ENCODE data around the gene XCR1.

The XCR1 gene

DNA sequence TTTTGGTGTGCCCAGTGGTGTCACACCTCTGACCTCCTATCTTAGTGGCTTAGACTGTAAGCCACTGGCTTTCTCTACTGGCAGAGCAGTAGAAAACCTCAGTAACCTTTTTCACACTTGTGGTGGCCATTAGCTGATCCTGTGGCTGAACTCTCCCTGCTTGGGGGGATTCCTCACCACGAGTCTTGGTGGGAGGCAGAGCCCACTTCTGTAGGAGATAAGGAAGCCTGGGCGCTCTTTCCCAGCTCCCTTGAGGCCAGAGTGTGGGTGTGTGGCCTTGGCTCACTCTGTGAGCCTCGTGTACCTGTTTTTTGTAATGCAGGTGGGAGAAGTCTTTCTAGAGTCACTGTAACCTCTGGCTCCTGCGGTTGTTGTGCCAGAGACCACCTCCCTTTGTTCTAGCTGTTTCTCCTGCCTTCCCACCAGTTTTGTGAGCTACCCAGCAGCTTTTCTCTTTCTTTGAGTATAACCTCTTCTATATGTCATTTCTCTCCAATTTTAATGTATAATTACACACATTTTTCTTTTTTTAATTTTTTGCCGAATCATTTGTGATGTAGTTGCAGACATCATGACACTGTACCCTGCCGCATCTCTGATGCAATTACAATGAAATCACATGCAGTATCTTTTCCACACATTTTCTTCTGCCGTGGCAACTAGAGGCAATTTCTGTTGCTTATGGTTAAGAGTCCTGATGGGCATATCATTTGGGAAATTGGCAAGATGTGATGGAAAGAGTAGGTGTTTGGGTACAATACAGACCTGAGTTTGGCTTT lies 13.8 kb downstream of the XCR1 start:
- no peak overlapping the region for H3K27ac ChIP-seq
- no peak for TF ChIP-seq ZFX (IDR thresholded peaks at IDR 0.05)
- TF ChIP-seq, protein P1, sequence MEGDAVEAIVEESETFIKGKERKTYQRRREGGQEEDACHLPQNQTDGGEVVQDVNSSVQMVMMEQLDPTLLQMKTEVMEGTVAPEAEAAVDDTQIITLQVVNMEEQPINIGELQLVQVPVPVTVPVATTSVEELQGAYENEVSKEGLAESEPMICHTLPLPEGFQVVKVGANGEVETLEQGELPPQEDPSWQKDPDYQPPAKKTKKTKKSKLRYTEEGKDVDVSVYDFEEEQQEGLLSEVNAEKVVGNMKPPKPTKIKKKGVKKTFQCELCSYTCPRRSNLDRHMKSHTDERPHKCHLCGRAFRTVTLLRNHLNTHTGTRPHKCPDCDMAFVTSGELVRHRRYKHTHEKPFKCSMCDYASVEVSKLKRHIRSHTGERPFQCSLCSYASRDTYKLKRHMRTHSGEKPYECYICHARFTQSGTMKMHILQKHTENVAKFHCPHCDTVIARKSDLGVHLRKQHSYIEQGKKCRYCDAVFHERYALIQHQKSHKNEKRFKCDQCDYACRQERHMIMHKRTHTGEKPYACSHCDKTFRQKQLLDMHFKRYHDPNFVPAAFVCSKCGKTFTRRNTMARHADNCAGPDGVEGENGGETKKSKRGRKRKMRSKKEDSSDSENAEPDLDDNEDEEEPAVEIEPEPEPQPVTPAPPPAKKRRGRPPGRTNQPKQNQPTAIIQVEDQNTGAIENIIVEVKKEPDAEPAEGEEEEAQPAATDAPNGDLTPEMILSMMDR (conservative IDR thresholded peaks at IDR 0.05): no peak

DNA sequence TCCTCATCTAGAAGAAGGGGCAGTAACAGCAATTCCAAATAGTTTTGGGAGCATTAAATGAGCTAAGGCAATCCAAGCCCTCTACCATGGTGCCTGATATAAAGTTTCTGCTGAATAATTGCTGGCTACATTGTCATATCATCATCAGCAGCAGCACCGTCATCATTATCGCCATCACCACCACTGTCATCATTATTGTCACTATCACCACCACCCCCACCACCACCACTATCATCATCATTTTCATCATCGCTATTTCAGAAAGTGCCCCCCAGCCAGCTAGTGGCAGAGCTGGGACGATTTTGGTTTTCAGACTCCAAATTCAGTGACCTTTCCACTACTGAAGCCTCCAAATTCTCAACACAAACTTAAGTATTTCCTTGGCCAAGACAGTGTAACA lies 15.0 kb downstream of the XCR1 start:
- H3K27ac ChIP-seq: no peak overlapping the region
- TF ChIP-seq ZFX (IDR thresholded peaks at IDR 0.05): no peak
- TF ChIP-seq, protein P1 (conservative IDR thresholded peaks at IDR 0.05): no peak

DNA sequence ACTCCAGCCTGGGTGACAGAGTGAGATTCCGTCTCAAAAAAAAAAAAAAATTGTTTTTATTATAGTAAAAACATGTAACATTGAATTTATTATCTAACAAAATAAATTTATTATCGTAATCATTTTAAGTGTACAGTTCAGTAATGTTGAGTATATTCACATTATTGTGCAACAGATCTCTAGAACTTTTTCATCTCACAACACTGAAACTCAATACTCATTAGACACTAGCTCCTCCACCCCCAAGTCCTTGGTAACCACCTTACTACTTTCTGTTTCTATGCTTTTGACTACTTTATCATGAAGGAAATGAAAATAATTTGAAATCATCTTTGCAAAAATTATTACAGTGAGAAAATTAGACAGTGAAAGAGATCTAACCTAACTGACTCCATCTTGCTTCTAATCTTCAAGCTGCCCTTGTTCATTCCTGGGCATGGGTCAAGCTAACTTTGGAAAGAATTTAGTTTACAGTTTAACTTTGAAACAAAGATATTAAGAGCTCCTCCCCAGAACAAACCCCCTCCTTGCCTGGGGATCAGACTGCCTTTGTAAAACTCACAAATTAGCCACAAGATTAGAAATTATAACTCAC lies 16.7 kb downstream of the XCR1 start:
- no peak overlapping the region for H3K27ac ChIP-seq
- no peak for TF ChIP-seq ZFX (IDR thresholded peaks at IDR 0.05)
- TF ChIP-seq, protein P1 (conservative IDR thresholded peaks at IDR 0.05): no peak

DNA sequence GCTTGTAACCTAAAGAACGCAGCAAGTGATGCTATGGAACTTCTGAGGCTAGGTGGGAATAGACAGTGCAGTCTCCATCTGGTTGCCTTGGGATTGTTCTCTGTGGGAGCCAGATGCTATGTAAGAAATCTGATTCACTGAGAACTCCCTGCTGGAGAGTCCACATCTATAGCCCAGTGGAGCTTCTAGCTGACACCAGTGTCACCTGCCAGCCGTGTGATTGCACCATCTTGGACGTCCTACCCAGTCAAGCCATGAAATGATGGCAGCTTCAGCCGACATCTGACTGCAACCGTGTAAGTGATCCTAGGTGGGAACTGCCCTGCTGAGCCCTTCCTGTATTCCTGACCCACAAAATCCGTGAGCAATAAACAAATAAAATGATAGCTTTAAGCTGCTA lies 19.2 kb downstream of the XCR1 start:
- TF ChIP-seq ZFX (IDR thresholded peaks at IDR 0.05): no peak
- TF ChIP-seq, protein P1 (conservative IDR thresholded peaks at IDR 0.05): no peak
- no peak overlapping the region for H3K27ac ChIP-seq

DNA sequence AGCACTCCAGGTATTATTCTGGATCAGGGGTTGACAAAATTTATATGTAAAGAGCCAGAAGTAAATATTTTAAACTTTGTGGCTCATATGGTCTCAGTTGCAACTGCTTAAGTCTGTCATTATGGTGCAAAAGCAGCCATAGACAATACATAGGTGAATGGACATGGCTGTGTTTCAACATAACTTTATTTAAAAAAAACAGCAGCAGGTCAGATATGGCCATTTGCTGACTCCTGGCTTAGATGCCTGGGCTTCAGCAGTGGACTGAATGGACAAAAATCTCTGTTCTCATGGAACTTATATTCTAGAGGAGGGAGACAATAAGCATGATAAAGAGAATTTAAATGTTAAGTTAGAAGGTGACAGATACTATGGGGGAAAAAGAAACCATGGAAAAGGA lies 20.0 kb downstream of the XCR1 start:
- H3K27ac ChIP-seq: no peak overlapping the region
- TF ChIP-seq, protein P1 (conservative IDR thresholded peaks at IDR 0.05): no peak
- no peak for TF ChIP-seq ZFX (IDR thresholded peaks at IDR 0.05)

DNA sequence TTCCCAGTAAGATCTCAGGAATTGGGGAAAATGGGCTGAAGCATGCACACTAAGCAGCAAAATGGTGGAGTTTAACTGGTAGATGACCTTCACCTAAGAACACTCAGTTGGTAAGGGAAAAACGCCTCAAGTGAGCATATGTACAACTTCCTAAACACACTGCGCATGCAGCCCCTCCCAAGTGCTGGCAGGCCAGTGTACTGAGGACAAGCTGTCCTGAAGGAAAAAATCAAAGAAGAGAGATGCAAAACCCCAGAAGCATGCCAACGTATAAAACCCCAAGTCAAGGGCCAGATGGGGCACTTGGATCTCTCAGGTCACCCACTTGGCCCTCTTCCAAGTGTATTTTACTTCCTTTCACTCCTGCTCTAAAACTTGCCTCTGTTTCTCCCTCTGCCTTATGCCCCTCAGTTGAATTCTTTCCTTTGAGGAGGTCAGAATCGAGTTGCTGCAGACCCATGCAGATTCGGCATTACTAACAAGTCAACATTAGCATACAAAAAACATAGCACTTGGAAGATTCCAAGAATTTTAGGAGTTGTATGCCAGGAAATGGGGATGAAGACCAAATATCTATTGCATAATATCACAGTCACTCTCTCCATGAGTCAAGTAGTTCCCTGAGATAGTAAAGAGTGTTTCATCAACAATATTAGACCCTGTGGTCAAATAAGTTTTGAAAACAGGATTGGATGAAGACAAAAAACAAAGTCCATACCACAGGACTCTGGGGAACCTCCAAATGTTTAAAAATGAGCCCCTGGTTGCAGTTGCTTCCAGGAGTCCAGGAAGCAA lies 20.8 kb downstream of the XCR1 start:
- TF ChIP-seq, protein P1 (conservative IDR thresholded peaks at IDR 0.05): no peak
- no peak for TF ChIP-seq ZFX (IDR thresholded peaks at IDR 0.05)
- no peak overlapping the region for H3K27ac ChIP-seq

DNA sequence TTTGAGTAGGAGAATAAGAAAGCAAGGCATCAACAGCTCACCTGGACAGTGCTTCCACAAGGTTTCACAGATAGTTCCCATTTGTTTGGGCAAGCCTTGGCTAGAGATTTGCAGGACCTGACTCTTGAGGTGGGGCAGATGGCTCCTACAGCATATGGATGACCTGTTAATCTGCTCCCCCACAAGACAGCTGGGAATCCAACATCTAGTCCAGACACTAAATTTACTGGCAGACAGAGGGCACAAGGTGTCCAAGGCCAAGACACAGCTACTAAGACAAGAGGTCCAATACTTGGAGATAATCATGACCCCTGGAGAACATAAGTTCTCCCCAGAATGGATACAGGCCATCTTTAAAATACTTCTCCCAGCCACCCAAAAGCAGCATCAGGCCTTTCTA lies 23.6 kb downstream of the XCR1 start:
- H3K27ac ChIP-seq: peak overlapping the region; percentile 34; the same call in 1 of the 2 replicates

Data from C4-2B (cell line).